Ovary (tissue), 3 donors: ENCODE measurements around the gene C15orf39.

ENCODE experiments used
- EP300 ChIP-seq: sonication (generic); formaldehyde crosslinking; IDR thresholded peaks from one replicate; pipeline ENCODE4 v1.6.1; 2017; ENCODE audit warnings: antibody characterized with exemption
- POLR2A ChIP-seq: fragments of 450-650 bp; IDR thresholded peaks from one replicate; pipeline ENCODE4 v1.6.1; 2017; ENCODE audit warnings: antibody characterized with exemption, mild to moderate bottlenecking, moderate library complexity
- TF ChIP-seq, protein P1 (sequence below), 3 donors: fragments of 450-650 bp in 2 of 3; fragments of 200-600 bp in 1 of 3; IDR thresholded peaks; one replicate each; pipeline versions ENCODE4 v1.5.1 to v1.8.0; 2016 to 2022; ENCODE audit warnings: antibody characterized with exemption in 3 of 3, mild to moderate bottlenecking in 1 of 3
- donor health status: DM: no; HTN: no; CAD: no.

DNA sequence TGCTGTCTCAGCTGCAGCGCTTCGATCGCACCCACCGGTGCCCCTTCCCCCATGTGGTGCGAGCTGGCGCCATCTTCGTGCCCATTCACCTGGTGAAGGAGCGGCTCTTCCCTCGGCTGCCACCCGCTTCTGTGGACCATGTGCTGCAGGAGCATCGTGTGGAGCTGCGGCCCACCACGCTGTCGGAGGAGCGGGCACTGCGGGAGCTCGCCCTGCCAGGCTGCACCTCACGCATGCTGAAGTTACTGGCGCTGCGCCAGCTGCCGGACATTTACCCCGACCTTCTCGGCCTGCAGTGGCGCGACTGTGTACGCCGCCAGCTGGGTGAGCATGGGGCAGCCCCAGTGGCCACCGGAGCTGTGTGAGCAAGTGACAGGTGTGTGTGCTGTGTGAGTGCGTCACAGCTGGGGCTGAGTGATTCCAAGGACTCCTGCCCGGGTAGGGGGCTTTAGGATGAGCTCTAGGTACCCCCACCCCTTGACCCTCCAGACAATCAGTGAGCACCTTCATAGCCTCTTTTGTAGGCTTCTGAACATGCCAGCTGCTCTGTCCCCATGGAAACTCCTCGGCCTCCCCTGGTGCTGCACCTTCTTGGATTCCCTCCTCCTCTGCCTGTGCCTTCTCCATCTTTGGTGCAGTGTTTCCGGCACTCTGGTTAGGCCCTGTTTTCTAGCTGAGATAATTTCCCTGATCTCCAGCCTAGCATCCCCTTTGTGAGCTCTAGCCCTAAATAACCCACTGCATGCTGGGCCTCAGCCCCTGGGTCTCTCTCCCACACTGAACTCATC is 7.0 kb downstream of the C15orf39 start:
- TF ChIP-seq, protein P1, sequence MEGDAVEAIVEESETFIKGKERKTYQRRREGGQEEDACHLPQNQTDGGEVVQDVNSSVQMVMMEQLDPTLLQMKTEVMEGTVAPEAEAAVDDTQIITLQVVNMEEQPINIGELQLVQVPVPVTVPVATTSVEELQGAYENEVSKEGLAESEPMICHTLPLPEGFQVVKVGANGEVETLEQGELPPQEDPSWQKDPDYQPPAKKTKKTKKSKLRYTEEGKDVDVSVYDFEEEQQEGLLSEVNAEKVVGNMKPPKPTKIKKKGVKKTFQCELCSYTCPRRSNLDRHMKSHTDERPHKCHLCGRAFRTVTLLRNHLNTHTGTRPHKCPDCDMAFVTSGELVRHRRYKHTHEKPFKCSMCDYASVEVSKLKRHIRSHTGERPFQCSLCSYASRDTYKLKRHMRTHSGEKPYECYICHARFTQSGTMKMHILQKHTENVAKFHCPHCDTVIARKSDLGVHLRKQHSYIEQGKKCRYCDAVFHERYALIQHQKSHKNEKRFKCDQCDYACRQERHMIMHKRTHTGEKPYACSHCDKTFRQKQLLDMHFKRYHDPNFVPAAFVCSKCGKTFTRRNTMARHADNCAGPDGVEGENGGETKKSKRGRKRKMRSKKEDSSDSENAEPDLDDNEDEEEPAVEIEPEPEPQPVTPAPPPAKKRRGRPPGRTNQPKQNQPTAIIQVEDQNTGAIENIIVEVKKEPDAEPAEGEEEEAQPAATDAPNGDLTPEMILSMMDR (IDR thresholded peaks at IDR 0.05): no peak
- TF ChIP-seq EP300: no peak
- no peak for TF ChIP-seq POLR2A
